K562 (cell line): ENCODE results near the gene UPP1. TPM values are rescaled to one million over a fixed set of nuclear protein-coding genes. Genes with fewer than 3 reads are reported as not detected.
A peak's percentile ranks its signal among the peaks of the same experiment; 100 is the strongest.

Experiments used
- ATAC-seq: fragments of 200-7000 bp; cut with Tn5 transposase; 3 replicates; pipeline ENCODE4 v1.9.1; 2020; ENCODE audit warnings: moderate library complexity
- BruUV-seq: library from RNA; stranded (reverse); fragments of 400-500 nt; replicated peaks from 2 replicates; lab custom pipeline; 2021; lab: Mats Ljungman, UMichigan
- CTCF ChIA-PET: fragments of 300-600 bp; formaldehyde crosslinking; extraction: SDS; loops from one replicate; lab custom pipeline; 2021; ENCODE audit warnings: low intra/inter-chr PET ratio; lab: Yijun Ruan, JAX
- POLR2A ChIA-PET: fragments of 300-600, 350-650 bp; sonication (Branson Sonifier 250); formaldehyde crosslinking; extraction: SDS; loops from one replicate; lab custom pipeline; 2021; ENCODE audit warnings: antibody characterized with exemption, inconsistent platforms; lab: Yijun Ruan, JAX
- DNase-seq, 4 experiments: peaks; one replicate each; pipeline versions ENCODE4 v3.0.0 to v3.0.0-alpha.2; 2011 to 2018; ENCODE audit warnings: low spot score in 3 of 4, mixed read lengths in 3 of 4; ENCODE audit errors: extremely low read depth in 1 of 4
- FAIRE-seq: peaks from 2 replicates; lab custom pipeline; 2011; peaks lifted over from hg19 to GRCh38; lab: Jason Lieb, UNC
- H2AFZ ChIP-seq: 2 replicates; pipeline ENCODE4 v1.6.0; 2011; ENCODE audit warnings: low read depth, low read length, control low read depth, inconsistent platforms
- H3K27ac ChIP-seq: fragments of 200-600 bp; 3 replicates; pipeline ENCODE4 v1.8.0; 2011; ENCODE audit warnings: low read depth, mild to moderate bottlenecking, control low read depth, inconsistent platforms, low read length, moderate library complexity, mixed read lengths; ENCODE audit errors: extremely low read depth
- H3K27me3 ChIP-seq, 2 experiments: fragments of 300-600 bp in 1 of 2; 2 replicates in 1 of 2; 3 replicates in 1 of 2; pipeline versions ENCODE4 v1.6.0 to v1.8.0; 2011; ENCODE audit warnings: inconsistent platforms in 2 of 2, low read length in 2 of 2, mild to moderate bottlenecking in 1 of 2, mixed read lengths in 1 of 2, moderate library complexity in 1 of 2; ENCODE audit not compliant: control insufficient read depth in 2 of 2, insufficient read depth in 2 of 2
- H3K36me3 ChIP-seq: fragments of 300-600 bp; 3 replicates; pipeline ENCODE4 v1.8.0; 2011; ENCODE audit warnings: mild to moderate bottlenecking, low read length, inconsistent platforms; ENCODE audit not compliant: control insufficient read depth, insufficient read depth
- H3K4me1 ChIP-seq, 2 experiments: fragments of 200-600 bp in 1 of 2; replicated peaks in 1 of 2; 2 replicates in 1 of 2; 3 replicates in 1 of 2; pipeline versions ENCODE4 v1.5.1 to v1.8.0; 2011; ENCODE audit warnings: inconsistent platforms in 2 of 2, low read length in 2 of 2, mild to moderate bottlenecking in 1 of 2, mixed read lengths in 1 of 2, moderate library complexity in 1 of 2; ENCODE audit not compliant: control insufficient read depth in 2 of 2, insufficient read depth in 2 of 2
- H3K4me2 ChIP-seq: 2 replicates; pipeline ENCODE4 v1.6.1; 2011; ENCODE audit warnings: low read length, control low read depth, inconsistent platforms, mixed read lengths; ENCODE audit not compliant: insufficient read depth
- H3K4me3 ChIP-seq: fragments of 200-600 bp; sonication (generic), shearing (Covaris generic); 2 replicates; pipeline ENCODE4 v1.5.1; 2016; ENCODE audit warnings: control low read depth, inconsistent platforms
- H3K79me2 ChIP-seq: fragments of 200-600 bp; 3 replicates; pipeline ENCODE4 v1.8.0; 2011; ENCODE audit warnings: low read length, inconsistent platforms; ENCODE audit not compliant: control insufficient read depth, insufficient read depth
- H3K9ac ChIP-seq, 2 experiments: 2 replicates each; pipeline versions ENCODE4 v1.6.0 to v1.6.1; 2011; ENCODE audit warnings: low read depth in 2 of 2, low read length in 2 of 2, control low read depth in 1 of 2, inconsistent platforms in 1 of 2, mild to moderate bottlenecking in 1 of 2, mixed read lengths in 1 of 2; ENCODE audit not compliant: insufficient read depth in 1 of 2
- H3K9me1 ChIP-seq: one replicate; pipeline ENCODE4 v1.6.0; 2011; ENCODE audit warnings: inconsistent platforms, mild to moderate bottlenecking, low read length, moderate library complexity; ENCODE audit not compliant: control insufficient read depth, insufficient read depth
- H3K9me3 ChIP-seq: replicated peaks from 2 replicates; pipeline ENCODE4 v1.5.1; 2011; ENCODE audit warnings: low read depth, low read length, inconsistent platforms; ENCODE audit not compliant: control insufficient read depth, insufficient read depth
- H4K20me1 ChIP-seq: replicated peaks from 2 replicates; pipeline ENCODE4 v1.6.1; 2011; ENCODE audit warnings: low read length, inconsistent platforms, mixed read lengths; ENCODE audit not compliant: control insufficient read depth, insufficient read depth
- CCAR2 ChIP-seq: fragments of 200-400 bp; formaldehyde crosslinking; IDR thresholded peaks from 2 replicates; pipeline ENCODE4 v1.6.1; 2017; ENCODE audit warnings: mild to moderate bottlenecking, low read depth, low read length
- CREB1 ChIP-seq, 2 experiments: sonication (generic) in 1 of 2; formaldehyde crosslinking in 1 of 2; IDR thresholded peaks; 2 replicates each; pipeline versions ENCODE4 v1.6.1 to v1.8.0; 2012 to 2022; ENCODE audit warnings: inconsistent platforms in 1 of 2, mild to moderate bottlenecking in 1 of 2, missing genetic modification reagents in 1 of 2, moderate library complexity in 1 of 2
- HSF4 ChIP-seq: fragments of 250-450 bp; sonication (Bioruptor Pico); IDR thresholded peaks from 2 replicates; pipeline ENCODE4 v2.1.2; 2022; ENCODE audit warnings: mild to moderate bottlenecking, moderate library complexity, borderline replicate concordance
- MAFG ChIP-seq: fragments of 450-650 bp; conservative IDR thresholded peaks from 2 replicates; pipeline ENCODE4 v1.6.1; 2016; ENCODE audit warnings: missing genetic modification characterization, missing compliant biosample characterization
- SMARCA5 ChIP-seq: fragments of 450-650 bp; IDR thresholded peaks from 2 replicates; pipeline ENCODE4 v1.6.1; 2016
- SP2 ChIP-seq: IDR thresholded peaks from 2 replicates; pipeline ENCODE4 v1.6.1; 2011; ENCODE audit warnings: mild to moderate bottlenecking, low read depth, low read length, moderate library complexity; ENCODE audit not compliant: poor library complexity, severe bottlenecking; ENCODE audit errors: extremely low read depth
- ZNF133 ChIP-seq: fragments of 250-450 bp; sonication (Bioruptor Pico); IDR thresholded peaks from 2 replicates; pipeline ENCODE4 v1.4.0; 2020; ENCODE audit warnings: mild to moderate bottlenecking
- ZNF699 ChIP-seq: fragments of 250-450 bp; sonication (Bioruptor Pico); IDR thresholded peaks from 2 replicates; pipeline ENCODE4 v1.8.0; 2021; ENCODE audit warnings: mild to moderate bottlenecking, moderate library complexity; ENCODE audit not compliant: insufficient replicate concordance
- WGBS: fragments of 100-300 bp; shearing (Covaris generic); methylation state at CpG from one replicate; pipeline ENCODE4 v1.1.6; 2016; ENCODE audit warnings: low coverage, mixed read lengths; ENCODE audit not compliant: insufficient coverage; ENCODE audit errors: missing lambda C conversion rate; 5-methylcytosine and 5-hydroxymethylcytosine counted together
- in situ Hi-C: fragments of 300-500 bp; cut with MboI; formaldehyde crosslinking; loops from 4 replicates; pipeline ENCODE4 v1.15.0; 2018; ENCODE audit warnings: inconsistent platforms, mixed read lengths
- intact Hi-C: fragments of 100-400 bp; cut with micrococcal nuclease; formaldehyde crosslinking; loops from 2 replicates; pipeline ENCODE4 v1.14.2; 2022
- polyA plus RNA-seq, 8 experiments: library from polyadenylated mRNA; depleted of rRNA in 4 of 8; stranded (reverse) in 5 of 8; unstranded in 3 of 8; fragments of >200 nt; fragmentation: Nextera tagmentation in 2 of 8; fragmentation: Illumina TruSeq in 1 of 8; extraction: Ambion mirVana in 2 of 8; extraction: Trizol in 1 of 8; gene quantifications; 2 replicates each; pipeline versions ENCODE4 v1.2.1 to v1.2.3, GENCODE V29; 2011 to 2014; ENCODE audit warnings: inconsistent platforms in 1 of 8, missing spikeins in 1 of 8
- total RNA-seq, 7 experiments: library from RNA; depleted of rRNA in 6 of 7; stranded (reverse); fragments of >200 nt in 6 of 7; fragmentation: Illumina TruSeq in 2 of 7; extraction: Trizol in 2 of 7; gene quantifications; 2 replicates each; pipeline versions ENCODE4 v1.2.1 to v1.2.3, GENCODE V29; 2011 to 2021; ENCODE audit warnings: low replicate concordance in 1 of 7
- TF ChIP-seq, protein P1 (sequence below): fragments of 250-450 bp; sonication (Bioruptor Pico); IDR thresholded peaks from 2 replicates; pipeline ENCODE4 v1.4.0; 2020
- TF ChIP-seq, protein P2 (sequence below): IDR thresholded peaks from 3 replicates; pipeline ENCODE4 v1.6.1; 2011; ENCODE audit warnings: borderline replicate concordance, mild to moderate bottlenecking; ENCODE audit not compliant: insufficient read length, insufficient read depth
- TF ChIP-seq, protein P3 (sequence below): sonication (generic); formaldehyde crosslinking; IDR thresholded peaks from 2 replicates; pipeline ENCODE4 v1.8.1; 2023; ENCODE audit warnings: mild to moderate bottlenecking, missing genetic modification reagents

Gene UPP1
- total and polyA plus RNA-seq, 9 of the 15 experiments (the other 6 are each of a cell fraction or from before 2014, with no cell fraction given) = 0.38 to 2.4 (median 0.61) TPM

DNA sequence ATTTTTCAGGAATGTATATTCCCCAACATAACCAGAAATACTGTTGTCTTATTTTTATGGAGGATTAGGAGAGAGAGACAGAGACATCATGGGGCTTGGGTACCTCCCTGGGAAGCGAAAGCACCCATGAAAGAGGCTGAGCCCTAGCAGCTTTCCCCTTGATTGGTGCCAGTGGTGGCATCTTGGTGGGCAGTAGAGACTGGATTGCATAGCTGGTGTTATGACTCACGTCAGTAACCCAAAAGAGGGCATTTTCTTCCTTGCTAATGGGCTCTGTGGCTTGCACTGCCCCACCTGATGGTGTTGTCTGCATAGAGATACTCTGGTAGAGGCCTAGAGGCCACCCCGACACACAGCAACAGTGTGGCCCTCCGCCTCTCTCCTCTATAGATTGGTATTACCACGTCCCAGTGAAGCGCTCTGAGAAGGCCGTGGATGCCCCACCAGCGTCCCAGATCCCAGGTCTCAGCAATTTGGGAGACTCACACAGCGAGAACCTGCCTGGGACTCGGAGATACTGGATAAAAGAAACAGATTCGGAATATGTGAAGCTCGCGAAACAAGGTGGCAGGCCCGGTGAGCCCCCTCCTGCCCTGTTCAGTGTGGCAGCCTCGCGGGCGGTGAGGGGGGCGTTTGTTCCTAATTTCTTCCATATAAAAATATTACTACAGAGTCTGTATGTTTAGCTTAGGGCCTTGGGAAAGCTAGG, 48.0 kb upstream of the UPP1 start:
- H3K27ac ChIP-seq = no peak overlapping the region
- in situ Hi-C loops (no loop called here), intact Hi-C loops (no loop called here)
- FAIRE-seq (no peak), ATAC-seq (peak; percentile 35; the same call in 1 of the 3 replicates), DNase-seq (no peak)
- peaks cover 15 to 44% of the 10 kb centered on the region in 2 experiments; a peak in 3 of 5 replicates for H3K27me3 ChIP-seq
- no peak overlapping the region for H3K4me3 ChIP-seq
- POLR2A ChIA-PET = no interaction called here
- no peak overlapping the region for H3K9ac ChIP-seq
- peaks cover 0 to under 1% of the 10 kb centered on the region in 2 experiments; a peak in 2 of 5 replicates for H3K4me1 ChIP-seq
- no peaks in the 10 kb centered on the region for H3K36me3 ChIP-seq
- H2AFZ ChIP-seq = no peak overlapping the region
- WGBS = 1% methylated on average over 18 of the region's 18 CpGs
- no TSS peak for BruUV-seq
- H3K79me2 ChIP-seq = no peaks in the 10 kb centered on the region
- TF ChIP-seq HSF4 (CRISPR knock-in tag) = no peak
- TF ChIP-seq ZNF699 = no peak
- TF ChIP-seq CREB1 (IDR thresholded peaks at IDR 0.05) = no peak
- TF ChIP-seq CREB1 (CRISPR knock-in tag; IDR thresholded peaks at IDR 0.05) = no peak
- TF ChIP-seq SP2 = no peak
- no peak for TF ChIP-seq ZNF133 (CRISPR knock-in tag)
- no peak for TF ChIP-seq CCAR2
- TF ChIP-seq, protein P1, sequence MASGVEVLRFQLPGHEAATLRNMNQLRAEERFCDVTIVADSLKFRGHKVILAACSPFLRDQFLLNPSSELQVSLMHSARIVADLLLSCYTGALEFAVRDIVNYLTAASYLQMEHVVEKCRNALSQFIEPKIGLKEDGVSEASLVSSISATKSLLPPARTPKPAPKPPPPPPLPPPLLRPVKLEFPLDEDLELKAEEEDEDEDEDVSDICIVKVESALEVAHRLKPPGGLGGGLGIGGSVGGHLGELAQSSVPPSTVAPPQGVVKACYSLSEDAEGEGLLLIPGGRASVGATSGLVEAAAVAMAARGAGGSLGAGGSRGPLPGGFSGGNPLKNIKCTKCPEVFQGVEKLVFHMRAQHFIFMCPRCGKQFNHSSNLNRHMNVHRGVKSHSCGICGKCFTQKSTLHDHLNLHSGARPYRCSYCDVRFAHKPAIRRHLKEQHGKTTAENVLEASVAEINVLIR (CRISPR knock-in tag) = no peak
- TF ChIP-seq MAFG (tag) = no peak
- TF ChIP-seq, protein P2, sequence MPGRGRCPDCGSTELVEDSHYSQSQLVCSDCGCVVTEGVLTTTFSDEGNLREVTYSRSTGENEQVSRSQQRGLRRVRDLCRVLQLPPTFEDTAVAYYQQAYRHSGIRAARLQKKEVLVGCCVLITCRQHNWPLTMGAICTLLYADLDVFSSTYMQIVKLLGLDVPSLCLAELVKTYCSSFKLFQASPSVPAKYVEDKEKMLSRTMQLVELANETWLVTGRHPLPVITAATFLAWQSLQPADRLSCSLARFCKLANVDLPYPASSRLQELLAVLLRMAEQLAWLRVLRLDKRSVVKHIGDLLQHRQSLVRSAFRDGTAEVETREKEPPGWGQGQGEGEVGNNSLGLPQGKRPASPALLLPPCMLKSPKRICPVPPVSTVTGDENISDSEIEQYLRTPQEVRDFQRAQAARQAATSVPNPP = no peak
- TF ChIP-seq SMARCA5 = no peak
- TF ChIP-seq, protein P3, sequence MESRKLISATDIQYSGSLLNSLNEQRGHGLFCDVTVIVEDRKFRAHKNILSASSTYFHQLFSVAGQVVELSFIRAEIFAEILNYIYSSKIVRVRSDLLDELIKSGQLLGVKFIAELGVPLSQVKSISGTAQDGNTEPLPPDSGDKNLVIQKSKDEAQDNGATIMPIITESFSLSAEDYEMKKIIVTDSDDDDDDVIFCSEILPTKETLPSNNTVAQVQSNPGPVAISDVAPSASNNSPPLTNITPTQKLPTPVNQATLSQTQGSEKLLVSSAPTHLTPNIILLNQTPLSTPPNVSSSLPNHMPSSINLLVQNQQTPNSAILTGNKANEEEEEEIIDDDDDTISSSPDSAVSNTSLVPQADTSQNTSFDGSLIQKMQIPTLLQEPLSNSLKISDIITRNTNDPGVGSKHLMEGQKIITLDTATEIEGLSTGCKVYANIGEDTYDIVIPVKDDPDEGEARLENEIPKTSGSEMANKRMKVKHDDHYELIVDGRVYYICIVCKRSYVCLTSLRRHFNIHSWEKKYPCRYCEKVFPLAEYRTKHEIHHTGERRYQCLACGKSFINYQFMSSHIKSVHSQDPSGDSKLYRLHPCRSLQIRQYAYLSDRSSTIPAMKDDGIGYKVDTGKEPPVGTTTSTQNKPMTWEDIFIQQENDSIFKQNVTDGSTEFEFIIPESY (CRISPR knock-in tag) = no peak
- no peaks in the 10 kb centered on the region for H3K9me3 ChIP-seq
- H3K4me2 ChIP-seq = no peak overlapping the region
- no peaks in the 10 kb centered on the region for H3K9me1 ChIP-seq
- H4K20me1 ChIP-seq = no peaks in the 10 kb centered on the region
- CTCF ChIA-PET = no interaction called here
